ENCODE measurements around the gene VPS54. TPM values are rescaled to one million over a fixed set of nuclear protein-coding genes. Genes with fewer than 3 reads are reported as not detected.

VPS54 gene
- total RNA-seq, 1 donor from 2014 or later = 4.6 TPM

GRCh38 chr2:63914311-63914710 lies 104.9 kb downstream of the VPS54 start:
- Histone ChIP-seq H3K4me3 (no peak overlapping the region), H3K4me1 (no peaks in the 10 kb centered on the region), H3K27ac (no peak overlapping the region), H3K36me3 (peaks cover 13 to 64% of the 10 kb centered on the region in 2 donors), H3K9me3 (no peaks in the 10 kb centered on the region), H3K27me3 (no peaks in the 10 kb centered on the region)
- DNase-seq (ENCODE audit: low spot score in 2 of 2) = no peak
- intact Hi-C loops (cut with DNase I) = no loop called here
- TF ChIP-seq, protein P1, sequence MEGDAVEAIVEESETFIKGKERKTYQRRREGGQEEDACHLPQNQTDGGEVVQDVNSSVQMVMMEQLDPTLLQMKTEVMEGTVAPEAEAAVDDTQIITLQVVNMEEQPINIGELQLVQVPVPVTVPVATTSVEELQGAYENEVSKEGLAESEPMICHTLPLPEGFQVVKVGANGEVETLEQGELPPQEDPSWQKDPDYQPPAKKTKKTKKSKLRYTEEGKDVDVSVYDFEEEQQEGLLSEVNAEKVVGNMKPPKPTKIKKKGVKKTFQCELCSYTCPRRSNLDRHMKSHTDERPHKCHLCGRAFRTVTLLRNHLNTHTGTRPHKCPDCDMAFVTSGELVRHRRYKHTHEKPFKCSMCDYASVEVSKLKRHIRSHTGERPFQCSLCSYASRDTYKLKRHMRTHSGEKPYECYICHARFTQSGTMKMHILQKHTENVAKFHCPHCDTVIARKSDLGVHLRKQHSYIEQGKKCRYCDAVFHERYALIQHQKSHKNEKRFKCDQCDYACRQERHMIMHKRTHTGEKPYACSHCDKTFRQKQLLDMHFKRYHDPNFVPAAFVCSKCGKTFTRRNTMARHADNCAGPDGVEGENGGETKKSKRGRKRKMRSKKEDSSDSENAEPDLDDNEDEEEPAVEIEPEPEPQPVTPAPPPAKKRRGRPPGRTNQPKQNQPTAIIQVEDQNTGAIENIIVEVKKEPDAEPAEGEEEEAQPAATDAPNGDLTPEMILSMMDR (IDR thresholded peaks at IDR 0.05) = no peak

DNA sequence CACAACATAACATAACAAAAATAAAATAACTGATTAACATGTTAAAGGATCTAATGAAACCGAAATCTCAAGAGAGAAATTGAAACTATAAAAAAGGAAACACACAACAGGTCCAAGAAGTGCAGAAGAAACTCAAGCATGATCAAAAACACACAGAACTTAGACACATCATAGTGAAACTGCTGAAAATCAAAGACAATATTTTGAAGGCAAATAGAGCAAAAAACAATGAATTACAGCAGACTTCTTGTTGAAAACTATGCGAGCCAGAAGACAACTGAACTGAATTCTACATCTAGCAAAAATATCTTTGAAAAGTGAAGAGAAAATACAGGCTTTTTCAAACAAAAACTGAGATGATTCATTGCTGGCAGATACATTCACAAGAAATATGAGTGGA lies 116.2 kb downstream of the VPS54 start:
- Histone ChIP-seq H3K27me3 (no peaks in the 10 kb centered on the region), H3K4me3 (no peak overlapping the region), H3K9me3 (peaks cover 10 to 27% of the 10 kb centered on the region in 2 donors), H3K36me3 (peaks cover 22 to 58% of the 10 kb centered on the region in 2 donors), H3K27ac (no peak overlapping the region), H3K4me1 (no peaks in the 10 kb centered on the region)
- TF ChIP-seq, protein P1 (IDR thresholded peaks at IDR 0.05) = no peak
- DNase-seq (ENCODE audit: low spot score in 2 of 2) = no peak
- intact Hi-C loops (cut with DNase I) = no loop called here

DNA sequence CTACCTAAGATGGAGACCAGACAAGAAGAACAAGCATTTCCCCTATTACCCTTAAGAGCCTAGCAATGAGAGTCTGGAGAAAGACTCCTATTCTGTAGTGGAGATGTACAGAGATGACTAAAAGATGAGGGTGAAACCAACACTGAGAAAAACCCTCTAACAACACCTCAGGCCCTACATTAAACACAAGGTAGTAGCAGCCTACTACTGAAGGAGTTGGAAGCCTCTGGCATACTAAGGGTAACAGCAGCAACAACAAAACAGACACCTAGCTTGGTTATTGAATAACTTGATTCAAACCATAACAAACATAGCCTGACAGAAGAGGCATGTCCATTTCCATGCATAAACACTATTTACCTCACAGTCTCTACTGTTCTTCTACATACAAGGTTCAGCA lies 117.1 kb downstream of the VPS54 start:
- Histone ChIP-seq H3K36me3 (peaks cover 22 to 59% of the 10 kb centered on the region in 2 donors), H3K27ac (no peak overlapping the region), H3K9me3 (peaks cover 10 to 27% of the 10 kb centered on the region in 2 donors), H3K4me1 (no peaks in the 10 kb centered on the region), H3K4me3 (no peak overlapping the region), H3K27me3 (no peaks in the 10 kb centered on the region)
- no peak for DNase-seq (ENCODE audit: low spot score in 2 of 2)
- intact Hi-C loops (cut with DNase I) = no loop called here
- TF ChIP-seq, protein P1 (IDR thresholded peaks at IDR 0.05) = no peak

DNA sequence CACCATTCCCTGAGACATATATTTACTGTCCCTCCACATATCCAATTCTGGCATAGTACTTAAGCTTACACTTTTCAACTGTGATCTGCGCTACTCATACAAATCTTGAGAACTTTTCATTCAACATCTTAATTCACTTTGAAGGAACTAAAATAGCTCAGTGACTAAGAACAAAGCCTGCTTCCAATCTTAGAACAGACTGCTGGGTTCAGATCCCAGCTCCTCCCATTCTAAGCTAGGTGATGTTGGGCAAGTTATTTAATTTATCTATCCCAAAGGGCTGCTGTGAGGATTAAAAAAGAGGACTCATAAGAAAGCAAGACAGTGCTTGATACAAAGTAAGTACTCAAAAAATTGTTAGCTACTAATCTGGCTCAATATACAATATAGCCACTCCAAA lies 119.6 kb downstream of the VPS54 start:
- peak overlapping the region in 1 of 2 donors; percentile 32 for H3K27ac ChIP-seq
- intact Hi-C loops (cut with DNase I) = no loop called here

DNA sequence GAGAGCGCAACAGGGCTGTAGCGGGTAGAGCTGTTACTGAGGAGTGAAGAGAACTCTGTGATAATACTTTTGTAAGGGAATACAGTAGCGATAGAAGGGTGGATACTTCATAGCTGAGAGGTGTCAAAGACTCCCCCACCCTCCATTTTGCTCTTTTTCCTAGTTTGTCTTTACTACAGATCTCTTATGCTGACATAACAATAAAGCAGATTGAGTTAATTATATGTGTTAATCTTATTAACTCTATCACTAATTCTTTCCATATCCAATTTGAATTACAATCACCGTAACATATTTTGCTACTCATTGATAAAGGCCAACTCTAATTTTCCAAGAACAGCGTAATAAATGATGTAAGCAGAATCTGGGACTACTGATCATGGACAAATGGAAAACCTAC lies 120.4 kb downstream of the VPS54 start:
- Histone ChIP-seq H3K4me1 (no peaks in the 10 kb centered on the region), H3K27me3 (no peaks in the 10 kb centered on the region), H3K36me3 (peaks cover 33 to 49% of the 10 kb centered on the region in 2 donors), H3K27ac (no peak overlapping the region), H3K4me3 (no peak overlapping the region), H3K9me3 (peaks cover 10 to 19% of the 10 kb centered on the region in 2 donors)
- DNase-seq (ENCODE audit: low spot score in 2 of 2) = no peak
- TF ChIP-seq, protein P1 (IDR thresholded peaks at IDR 0.05) = no peak
- intact Hi-C loops (cut with DNase I) = no loop called here

More for the DNA sequence above, 119.6 kb downstream of the VPS54 start:
- TF ChIP-seq, protein P1 (IDR thresholded peaks at IDR 0.05) = no peak
- Histone ChIP-seq H3K36me3 (peaks cover 28 to 44% of the 10 kb centered on the region in 2 donors), H3K27me3 (no peaks in the 10 kb centered on the region), H3K9me3 (peaks cover 10 to 19% of the 10 kb centered on the region in 2 donors), H3K4me1 (no peaks in the 10 kb centered on the region), H3K4me3 (no peak overlapping the region)
- no peak for DNase-seq (ENCODE audit: low spot score in 2 of 2)

GRCh38 chr2:63894167-63894566 lies 125.1 kb downstream of the VPS54 start:
- no peak for DNase-seq (ENCODE audit: low spot score in 2 of 2)
- intact Hi-C loops (cut with DNase I) = no loop called here
- TF ChIP-seq, protein P1 (IDR thresholded peaks at IDR 0.05) = no peak

More at GRCh38 chr2:63894167-63894566, 125.1 kb downstream of the VPS54 start:
- H3K36me3 ChIP-seq = peaks cover 37 to 61% of the 10 kb centered on the region in 2 donors
- no peaks in the 10 kb centered on the region for H3K27me3 ChIP-seq
- H3K4me1 ChIP-seq = no peaks in the 10 kb centered on the region
- H3K9me3 ChIP-seq = no peaks in the 10 kb centered on the region
- no peak overlapping the region for H3K4me3 ChIP-seq
- H3K27ac ChIP-seq = no peak overlapping the region
